Measurements from ENCODE around the gene TGFBRAP1.

Gene TGFBRAP1

DNA sequence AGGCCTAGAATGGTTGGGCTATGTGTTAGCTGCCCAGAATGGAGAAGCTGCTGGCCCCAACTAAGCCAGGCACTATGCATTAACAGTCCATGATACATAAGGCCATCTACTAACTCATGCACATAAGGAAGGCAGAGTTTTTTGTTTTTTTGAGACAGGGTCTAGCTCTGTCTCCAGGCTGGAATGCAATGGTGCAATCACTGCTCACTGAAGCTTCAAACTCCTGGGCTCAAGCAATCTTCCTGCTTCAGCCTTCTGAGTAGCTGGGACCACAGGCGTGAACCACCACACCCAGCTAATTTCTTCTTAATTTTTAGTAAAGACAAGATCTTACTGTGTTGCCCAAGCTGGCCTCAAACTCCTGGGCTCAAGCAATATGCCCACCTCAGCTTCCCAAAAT is 50.4 kb downstream of the TGFBRAP1 start:
- H3F3A ChIP-seq (ENCODE audit: insufficient read depth, low read length), result no peaks in the 10 kb centered on the region
- H3K27me3 ChIP-seq (replicated peaks; ENCODE audit: insufficient read depth, low read length), result no peaks in the 10 kb centered on the region
- no peak overlapping the region for H3K9ac ChIP-seq (ENCODE audit: low read length)
- no peak overlapping the region for H3K4me3 ChIP-seq (ENCODE audit: low read length)
- no peaks in the 10 kb centered on the region for H3K9me2 ChIP-seq (replicated peaks; ENCODE audit: insufficient read depth, low read length)
- no peak overlapping the region for H3K27ac ChIP-seq (ENCODE audit: low read length)
- peaks cover 4% of the 10 kb centered on the region; the same call in 1 of the 2 replicates for H3K36me3 ChIP-seq (replicated peaks; ENCODE audit: insufficient read depth, low read length)
- no peaks in the 10 kb centered on the region for H3K4me1 ChIP-seq (ENCODE audit: low read length)
- H3K4me2 ChIP-seq (ENCODE audit: low read depth, low read length), result no peak overlapping the region
- DNase-seq, result no peak
- TF ChIP-seq, protein P1, sequence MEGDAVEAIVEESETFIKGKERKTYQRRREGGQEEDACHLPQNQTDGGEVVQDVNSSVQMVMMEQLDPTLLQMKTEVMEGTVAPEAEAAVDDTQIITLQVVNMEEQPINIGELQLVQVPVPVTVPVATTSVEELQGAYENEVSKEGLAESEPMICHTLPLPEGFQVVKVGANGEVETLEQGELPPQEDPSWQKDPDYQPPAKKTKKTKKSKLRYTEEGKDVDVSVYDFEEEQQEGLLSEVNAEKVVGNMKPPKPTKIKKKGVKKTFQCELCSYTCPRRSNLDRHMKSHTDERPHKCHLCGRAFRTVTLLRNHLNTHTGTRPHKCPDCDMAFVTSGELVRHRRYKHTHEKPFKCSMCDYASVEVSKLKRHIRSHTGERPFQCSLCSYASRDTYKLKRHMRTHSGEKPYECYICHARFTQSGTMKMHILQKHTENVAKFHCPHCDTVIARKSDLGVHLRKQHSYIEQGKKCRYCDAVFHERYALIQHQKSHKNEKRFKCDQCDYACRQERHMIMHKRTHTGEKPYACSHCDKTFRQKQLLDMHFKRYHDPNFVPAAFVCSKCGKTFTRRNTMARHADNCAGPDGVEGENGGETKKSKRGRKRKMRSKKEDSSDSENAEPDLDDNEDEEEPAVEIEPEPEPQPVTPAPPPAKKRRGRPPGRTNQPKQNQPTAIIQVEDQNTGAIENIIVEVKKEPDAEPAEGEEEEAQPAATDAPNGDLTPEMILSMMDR (IDR thresholded peaks at IDR 0.05; ENCODE audit: low read length), result no peak
- TF ChIP-seq EZH2 (optimal IDR thresholded peaks at IDR 0.05; ENCODE audit: low read depth, low read length), result no peak
- H2AFZ ChIP-seq (ENCODE audit: low read length), result no peak overlapping the region
- H3K9me3 ChIP-seq (replicated peaks; ENCODE audit: insufficient read depth, low read length), result no peaks in the 10 kb centered on the region
- H4K20me1 ChIP-seq (ENCODE audit: insufficient read depth, low read length), result no peaks in the 10 kb centered on the region
- no peaks in the 10 kb centered on the region for H3K79me2 ChIP-seq (ENCODE audit: low read length)

GRCh38 chr2:105278654-105279053 is 50.9 kb downstream of the TGFBRAP1 start:
- TF ChIP-seq EZH2phosphoT487 (IDR thresholded peaks at IDR 0.05; ENCODE audit: low read length) (no peak), EZH2 (optimal IDR thresholded peaks at IDR 0.05; ENCODE audit: low read depth, low read length) (no peak)
- TF ChIP-seq, protein P1 (IDR thresholded peaks at IDR 0.05; ENCODE audit: low read length), result no peak
- no peaks in the 10 kb centered on the region for H3F3A ChIP-seq (ENCODE audit: insufficient read depth, low read length)
- no peak overlapping the region for H3K27ac ChIP-seq (ENCODE audit: low read length)
- H3K27me3 ChIP-seq (replicated peaks; ENCODE audit: insufficient read depth, low read length), result no peaks in the 10 kb centered on the region
- no peaks in the 10 kb centered on the region for H4K20me1 ChIP-seq (ENCODE audit: insufficient read depth, low read length)
- H3K4me3 ChIP-seq (ENCODE audit: low read length), result no peak overlapping the region
- H3K9me2 ChIP-seq (replicated peaks; ENCODE audit: insufficient read depth, low read length), result no peaks in the 10 kb centered on the region
- no peaks in the 10 kb centered on the region for H3K9me3 ChIP-seq (replicated peaks; ENCODE audit: insufficient read depth, low read length)
- no peak for DNase-seq
- no peak overlapping the region for H2AFZ ChIP-seq (ENCODE audit: low read length)
- no peak overlapping the region for H3K9ac ChIP-seq (ENCODE audit: low read length)
- no peaks in the 10 kb centered on the region for H3K4me1 ChIP-seq (ENCODE audit: low read length)
- H3K36me3 ChIP-seq (replicated peaks; ENCODE audit: insufficient read depth, low read length), result peaks cover 4% of the 10 kb centered on the region; the same call in 1 of the 2 replicates
- no peaks in the 10 kb centered on the region for H3K79me2 ChIP-seq (ENCODE audit: low read length)
- no peak overlapping the region for H3K4me2 ChIP-seq (ENCODE audit: low read depth, low read length)

DNA sequence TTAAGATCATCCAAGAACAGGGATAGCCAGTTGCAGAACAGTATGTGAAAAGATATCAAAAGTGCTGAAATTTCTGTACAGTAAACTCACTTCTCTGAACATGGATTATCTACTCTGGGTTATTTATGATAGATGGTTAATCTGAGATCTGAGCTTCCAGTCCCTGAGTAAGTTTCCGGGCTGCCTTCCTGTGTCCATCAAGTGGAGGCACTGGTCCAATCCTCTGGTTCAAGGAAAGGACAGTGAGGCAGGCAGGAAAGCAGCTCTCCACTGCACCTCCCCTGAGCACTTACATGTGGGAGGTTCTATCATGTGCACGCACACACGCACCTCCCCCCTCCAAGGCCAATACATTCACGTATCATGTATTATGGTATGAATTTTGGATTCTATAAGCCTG is 55.5 kb downstream of the TGFBRAP1 start:
- TF ChIP-seq, protein P1 (IDR thresholded peaks at IDR 0.05; ENCODE audit: low read length), result no peak
- no peak for TF ChIP-seq EZH2phosphoT487 (IDR thresholded peaks at IDR 0.05; ENCODE audit: low read length)
- no peak for TF ChIP-seq EZH2 (optimal IDR thresholded peaks at IDR 0.05; ENCODE audit: low read depth, low read length)
- Histone ChIP-seq H3K27ac (ENCODE audit: low read length) (no peak overlapping the region), H3K9ac (ENCODE audit: low read length) (no peak overlapping the region), H3K4me3 (ENCODE audit: low read length) (no peak overlapping the region), H3K4me1 (ENCODE audit: low read length) (no peaks in the 10 kb centered on the region), H3K4me2 (ENCODE audit: low read depth, low read length) (no peak overlapping the region), H3F3A (ENCODE audit: insufficient read depth, low read length) (no peaks in the 10 kb centered on the region), H3K9me3 (replicated peaks; ENCODE audit: insufficient read depth, low read length) (no peaks in the 10 kb centered on the region), H2AFZ (ENCODE audit: low read length) (no peak overlapping the region), H4K20me1 (ENCODE audit: insufficient read depth, low read length) (no peaks in the 10 kb centered on the region), H3K9me2 (replicated peaks; ENCODE audit: insufficient read depth, low read length) (no peaks in the 10 kb centered on the region), H3K36me3 (replicated peaks; ENCODE audit: insufficient read depth, low read length) (peaks cover 4% of the 10 kb centered on the region; the same call in 1 of the 2 replicates), H3K79me2 (ENCODE audit: low read length) (no peaks in the 10 kb centered on the region), H3K27me3 (replicated peaks; ENCODE audit: insufficient read depth, low read length) (no peaks in the 10 kb centered on the region)
- DNase-seq, result no peak
